CD14-positive monocyte (primary cell): ENCODE measurements around the gene TRMT2A. TPM values are rescaled to one million over a fixed set of nuclear protein-coding genes. Genes with fewer than 3 reads are reported as not detected.

Experiments
- DNase-seq, 3 donors: peaks; one replicate each; pipeline ENCODE4 v3.0.0-alpha.2; 2011 to 2022
- H2AFZ ChIP-seq: 2 replicates; pipeline ENCODE4 v1.6.0; 2012; ENCODE audit warnings: mild to moderate bottlenecking, low read depth, low read length, inconsistent platforms; ENCODE audit not compliant: insufficient read depth, poor library complexity, severe bottlenecking
- H3K27ac ChIP-seq, 2 donors: 1 replicate in 1 of 2; 2 replicates in 1 of 2; pipeline ENCODE4 v1.5.1; 2012 to 2013; ENCODE audit warnings: low read length in 2 of 2, control low read depth in 1 of 2, inconsistent platforms in 1 of 2, low read depth in 1 of 2, mild to moderate bottlenecking in 1 of 2
- H3K27me3 ChIP-seq, 2 donors: one replicate each; pipeline versions ENCODE4 v1.6.0 to v1.6.1; 2011 to 2013; ENCODE audit warnings: low read length in 2 of 2; ENCODE audit not compliant: control insufficient read depth in 2 of 2, insufficient read depth in 2 of 2
- H3K36me3 ChIP-seq, 2 donors: replicated peaks in 1 of 2; 1 replicate in 1 of 2; 2 replicates in 1 of 2; pipeline versions ENCODE4 v1.5.1 to v1.6.1; 2012 to 2013; ENCODE audit warnings: low read length in 2 of 2, control low read depth in 1 of 2, inconsistent platforms in 1 of 2, mild to moderate bottlenecking in 1 of 2; ENCODE audit not compliant: insufficient read depth in 2 of 2, control insufficient read depth in 1 of 2
- H3K4me1 ChIP-seq, 2 donors: 1 replicate in 1 of 2; 2 replicates in 1 of 2; pipeline versions ENCODE4 v1.5.1 to v1.6.1; 2012 to 2013; ENCODE audit warnings: low read length in 2 of 2, control low read depth in 1 of 2, inconsistent platforms in 1 of 2, mild to moderate bottlenecking in 1 of 2, moderate library complexity in 1 of 2; ENCODE audit not compliant: insufficient read depth in 2 of 2, control insufficient read depth in 1 of 2
- H3K4me2 ChIP-seq: replicated peaks from 2 replicates; pipeline ENCODE3; 2012; ENCODE audit warnings: low read length, moderate library complexity, mild to moderate bottlenecking; ENCODE audit not compliant: poor library complexity, severe bottlenecking; ENCODE audit errors: extremely low read depth
- H3K4me3 ChIP-seq, 3 experiments: fragments of 200-600 bp in 1 of 3; sonication (generic) in 1 of 3; replicated peaks in 1 of 3; 1 replicate in 2 of 3; 2 replicates in 1 of 3; pipeline ENCODE4 v1.5.1; 2011 to 2013; ENCODE audit warnings: low read length in 3 of 3, mild to moderate bottlenecking in 3 of 3, control low read depth in 2 of 3, low read depth in 2 of 3, inconsistent platforms in 1 of 3, moderate library complexity in 1 of 3
- H3K79me2 ChIP-seq: 2 replicates; pipeline ENCODE4 v1.6.0; 2012; ENCODE audit warnings: mild to moderate bottlenecking, control low read depth, inconsistent platforms, low read length, moderate library complexity; ENCODE audit not compliant: insufficient read depth
- H3K9ac ChIP-seq: 2 replicates; pipeline ENCODE4 v1.6.0; 2017; ENCODE audit warnings: low read length, mild to moderate bottlenecking; ENCODE audit not compliant: insufficient read depth, poor library complexity, severe bottlenecking
- H3K9me3 ChIP-seq, 2 donors: replicated peaks in 1 of 2; 1 replicate in 1 of 2; 2 replicates in 1 of 2; pipeline versions ENCODE4 v1.5.1 to v1.6.1; 2012 to 2013; ENCODE audit warnings: low read length in 2 of 2, control low read depth in 1 of 2; ENCODE audit not compliant: control insufficient read depth in 1 of 2, insufficient read depth in 1 of 2
- H4K20me1 ChIP-seq: 2 replicates; pipeline ENCODE4 v1.6.0; 2012; ENCODE audit warnings: mild to moderate bottlenecking, low read length, control low read depth, moderate library complexity; ENCODE audit not compliant: insufficient read depth
- H3K27ac Mint-ChIP-seq, 7 donors: one replicate each; pipeline ENCODE4 v1.8.0; 2020; ENCODE audit warnings: mild to moderate bottlenecking in 7 of 7, mixed read lengths in 7 of 7, moderate library complexity in 6 of 7, inconsistent platforms in 2 of 7
- H3K27me3 Mint-ChIP-seq, 3 donors: one replicate each; pipeline ENCODE4 v1.8.0; 2021 to 2022; ENCODE audit warnings: low read depth in 3 of 3, mild to moderate bottlenecking in 3 of 3, mixed read lengths in 3 of 3, moderate library complexity in 3 of 3, inconsistent platforms in 1 of 3
- H3K36me3 Mint-ChIP-seq, 2 donors: one replicate each; pipeline ENCODE4 v1.8.0; 2020; ENCODE audit warnings: mixed read lengths in 2 of 2, inconsistent platforms in 1 of 2, mild to moderate bottlenecking in 1 of 2
- H3K4me1 Mint-ChIP-seq: one replicate; pipeline ENCODE4 v1.8.0; 2020; ENCODE audit warnings: mild to moderate bottlenecking, mixed read lengths
- H3K4me3 Mint-ChIP-seq, 2 donors: one replicate each; pipeline ENCODE4 v1.8.0; 2020; ENCODE audit warnings: mild to moderate bottlenecking in 2 of 2, mixed read lengths in 2 of 2, moderate library complexity in 1 of 2
- H3K9me3 Mint-ChIP-seq, 7 donors: one replicate each; pipeline ENCODE4 v1.8.0; 2020 to 2022; ENCODE audit warnings: mixed read lengths in 7 of 7, mild to moderate bottlenecking in 6 of 7, moderate library complexity in 6 of 7, inconsistent platforms in 2 of 7
- CTCF ChIP-seq: fragments of 200-600 bp; IDR thresholded peaks from one replicate; pipeline ENCODE4 v1.8.0; 2022; ENCODE audit warnings: antibody characterized with exemption, mild to moderate bottlenecking
- WGBS: methylation state at CpG from one replicate; pipeline ENCODE4 v1.1.5; 2013; ENCODE audit warnings: missing lambda C conversion rate; ENCODE audit not compliant: insufficient coverage; 5-methylcytosine and 5-hydroxymethylcytosine counted together
- intact Hi-C, 2 donors: fragments of 100-400 bp; cut with micrococcal nuclease; formaldehyde crosslinking; loops; one replicate each; pipeline versions ENCODE4 v1.15.0 to v1.15.1; 2023
- polyA plus RNA-seq, 3 donors: library from polyadenylated mRNA; depleted of rRNA in 1 of 3; unstranded in 2 of 3; stranded (reverse) in 1 of 3; fragments of 300-500 nt in 2 of 3; fragments of >200 nt in 1 of 3; fragmentation: Illumina TruSeq in 2 of 3; gene quantifications; 1 replicate in 2 of 3; 2 replicates in 1 of 3; pipeline ENCODE4 v1.2.3, GENCODE V29; 2012 to 2021

TRMT2A gene
- polyA plus RNA-seq, 3 donors = 20.1 to 121 (median 23.5) TPM

- intact Hi-C loops = loop anchor here in 1 of 2 donors (5.0 kb wide), 1 partner anchor 62 kb away; the partner anchor contains the start of gene TANGO2
- Histone ChIP-seq H3K9ac (no peak overlapping the region), H4K20me1 (peaks cover 46% of the 10 kb centered on the region), H3K9me3 (no peaks in the 10 kb centered on the region), H3K4me1 (peaks cover 11 to 14% of the 10 kb centered on the region in 2 donors), H3K27ac (peak overlapping the region in 1 of 2 donors; percentile 33), H3K4me2 (no peak overlapping the region), H3K27me3 (no peaks in the 10 kb centered on the region), H3K79me2 (peaks cover 67% of the 10 kb centered on the region), H2AFZ (no peak overlapping the region), H3K36me3 (peaks cover 35 to 42% of the 10 kb centered on the region in 2 donors), H3K4me3 (no peak overlapping the region)
- Mint-ChIP-seq H3K9me3 (no peaks in the 10 kb centered on the region), H3K4me1 (peaks cover 37% of the 10 kb centered on the region), H3K27ac (peak overlapping the region in 5 of 7 donors; percentile 42 to 78 (median 53)), H3K36me3 (peaks cover 39 to 43% of the 10 kb centered on the region in 2 donors), H3K27me3 (no peaks in the 10 kb centered on the region), H3K4me3 (no peak overlapping the region)
- no peak for DNase-seq
- no peak for TF ChIP-seq CTCF
- WGBS = 95% methylated on average over 10 of the region's 10 CpGs
Observed at GRCh38 chr22:20083891-20084546, 33.0 kb downstream of the TRMT2A start.

- Histone ChIP-seq H3K4me3 (no peak overlapping the region), H3K9me3 (no peaks in the 10 kb centered on the region), H3K27ac (peak overlapping the region in 1 of 2 donors; percentile 33), H3K27me3 (no peaks in the 10 kb centered on the region), H3K79me2 (peaks cover 67% of the 10 kb centered on the region), H3K4me1 (peaks cover 11 to 14% of the 10 kb centered on the region in 2 donors), H3K9ac (no peak overlapping the region), H3K36me3 (peaks cover 28 to 35% of the 10 kb centered on the region in 2 donors), H3K4me2 (no peak overlapping the region), H4K20me1 (peaks cover 46% of the 10 kb centered on the region), H2AFZ (no peak overlapping the region)
- Mint-ChIP-seq H3K9me3 (no peaks in the 10 kb centered on the region), H3K27me3 (no peaks in the 10 kb centered on the region), H3K36me3 (peaks cover 32 to 36% of the 10 kb centered on the region in 2 donors), H3K4me1 (peaks cover 37% of the 10 kb centered on the region), H3K27ac (peak overlapping the region in 5 of 7 donors; percentile 18 to 83 (median 71)), H3K4me3 (no peak overlapping the region)
- intact Hi-C loops = loop anchor here in 1 of 2 donors (5.0 kb wide), 1 partner anchor 61 kb away; the partner anchor contains the start of gene TANGO2
- WGBS = 87% methylated on average over 8 of the region's 10 CpGs
- no peak for DNase-seq
- no peak for TF ChIP-seq CTCF
Observed at GRCh38 chr22:20083157-20083890, 33.7 kb downstream of the TRMT2A start.
